Measurements from ENCODE around the gene SPOPL. TPM values are rescaled to one million over a fixed set of nuclear protein-coding genes. Genes with fewer than 3 reads are reported as not detected.

The SPOPL gene
- total RNA-seq, 1 experiment from 2014 or later = 13.6 TPM

GRCh38 chr2:138554123-138554522, 52.6 kb downstream of the SPOPL start:
- no peak for TF ChIP-seq CTCF (conservative IDR thresholded peaks at IDR 0.05)
- no peak overlapping the region for H4K91ac ChIP-seq (ENCODE audit: insufficient read length, low read depth, low read length)
- H3K4ac ChIP-seq (ENCODE audit: low read depth, low read length) = no peak overlapping the region
- H4K20me1 ChIP-seq (ENCODE audit: control insufficient read depth, insufficient read depth, insufficient read length) = no peaks in the 10 kb centered on the region
- H3K36me3 Mint-ChIP-seq (ENCODE audit: insufficient read depth in 1 of 3, low read depth in 3 of 3) = peaks cover 28 to 31% (median 30%) of the 10 kb centered on the region in 3 experiments
- peaks cover 4 to 5% of the 10 kb centered on the region in 2 experiments for H3K4me1 Mint-ChIP-seq
- no peaks in the 10 kb centered on the region for H3K9me3 ChIP-seq (ENCODE audit: control insufficient read depth, low read depth, low read length)
- H3K27me3 ChIP-seq (ENCODE audit: insufficient read depth, low read length) = no peaks in the 10 kb centered on the region
- H3K4me2 ChIP-seq (ENCODE audit: insufficient read depth, insufficient read length, low read length) = no peak overlapping the region
- H3K23ac ChIP-seq (ENCODE audit: insufficient read length, low read depth, low read length) = no peak overlapping the region
- H3K27ac ChIP-seq (ENCODE audit: insufficient read length, low read depth, low read length) = no peak overlapping the region
- no peak overlapping the region for H2BK15ac ChIP-seq (ENCODE audit: low read depth, low read length)
- no peak overlapping the region for H2BK5ac ChIP-seq (ENCODE audit: insufficient read length, low read length)
- H3K79me2 ChIP-seq (ENCODE audit: insufficient read depth, low read length) = no peaks in the 10 kb centered on the region
- H3K14ac ChIP-seq (ENCODE audit: insufficient read depth, low read length) = no peak overlapping the region
- no peaks in the 10 kb centered on the region for H3K79me1 ChIP-seq (ENCODE audit: insufficient read depth, low read depth, low read length, poor library complexity, severe bottlenecking)
- H3K27ac Mint-ChIP-seq = no peak overlapping the region
- H3K27me3 Mint-ChIP-seq (ENCODE audit: low read depth) = no peaks in the 10 kb centered on the region
- no peak overlapping the region for H3K4me3 Mint-ChIP-seq
- H3T11ph ChIP-seq (ENCODE audit: low read length) = no peak overlapping the region
- WGBS (ENCODE audit: extremely low coverage, insufficient read length, low lambda C conversion rate) = no CpG with 5 or more reads among the region's 3 CpGs
- no peaks in the 10 kb centered on the region for H3K4me1 ChIP-seq (ENCODE audit: insufficient read depth, low read length)
- no peak overlapping the region for H3K9ac ChIP-seq (ENCODE audit: extremely low read depth, insufficient read length, low read length)
- H2AFZ ChIP-seq (ENCODE audit: low read length) = no peak overlapping the region
- no peak overlapping the region for H2BK20ac ChIP-seq (ENCODE audit: low read depth, low read length, poor library complexity, severe bottlenecking)
- H3K23me2 ChIP-seq (ENCODE audit: insufficient read length, low read depth, low read length, poor library complexity, severe bottlenecking) = no peaks in the 10 kb centered on the region
- H2AK5ac ChIP-seq (ENCODE audit: insufficient read length, low read length) = no peak overlapping the region
- no peak overlapping the region for H2BK120ac ChIP-seq (ENCODE audit: low read depth, low read length, poor library complexity, severe bottlenecking)
- no peak overlapping the region for H2BK12ac ChIP-seq (ENCODE audit: insufficient read length, low read depth, low read length)
- no peak for DNase-seq
- no peak overlapping the region for H3K56ac ChIP-seq (ENCODE audit: insufficient read length, low read depth, low read length)
- no peak overlapping the region for H4K5ac ChIP-seq (ENCODE audit: insufficient read length, low read depth, low read length)
- H4K8ac ChIP-seq (replicated peaks; ENCODE audit: insufficient read length, low read depth, low read length) = no peak overlapping the region
- H3K18ac ChIP-seq (ENCODE audit: insufficient read length, low read depth, low read length) = no peak overlapping the region
- no peaks in the 10 kb centered on the region; a peak in 2 of 5 replicates for H3K9me3 Mint-ChIP-seq
